T-helper 1 cell treated with Interleukin-12 subunit alpha and Interleukin-12 subunit beta and Interleukin-4 antibody, amounts not matched to agents 30 ng/mL and 1 ng/mL, for 36 hours (primary cell): Measurements from ENCODE around the gene BBS1. TPM values are rescaled to one million over a fixed set of nuclear protein-coding genes. Genes with fewer than 3 reads are reported as not detected.

Source experiments
- intact Hi-C: fragments of 100-400 bp; cut with micrococcal nuclease; formaldehyde crosslinking; loops from one replicate; pipeline ENCODE4 v1.15.1; 2024
- total RNA-seq: library from RNA; stranded (reverse); gene quantifications from 2 replicates; pipeline ENCODE4 v1.2.3, GENCODE V29; 2022

BBS1 gene
- total RNA-seq, 1 donor from 2014 or later = 23.4 TPM

DNA sequence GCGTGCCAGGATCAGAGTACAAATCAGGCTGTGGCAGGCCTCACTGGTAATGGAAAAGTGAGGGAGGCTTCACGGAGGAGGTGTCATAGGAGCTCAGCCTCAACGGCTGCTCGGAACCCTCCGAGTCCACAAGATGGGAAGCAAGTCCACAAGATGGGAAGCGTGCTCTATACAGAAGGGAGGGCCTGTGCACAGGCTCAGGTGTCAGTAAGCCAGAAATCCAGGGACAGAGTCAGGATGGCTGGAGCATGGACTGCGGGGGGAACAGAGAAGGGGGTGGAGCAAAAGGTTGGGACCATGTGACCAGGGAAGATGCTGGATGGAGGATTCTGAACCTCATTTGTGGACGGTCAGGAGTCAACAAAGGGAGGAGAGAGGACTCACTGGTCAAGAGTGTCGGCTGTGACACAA is 33.6 kb upstream of the BBS1 start:
- intact Hi-C loops = loop anchor here (5.0 kb wide), 1 partner anchor 1325 kb away; no protein-coding TSS in a partner anchor

DNA sequence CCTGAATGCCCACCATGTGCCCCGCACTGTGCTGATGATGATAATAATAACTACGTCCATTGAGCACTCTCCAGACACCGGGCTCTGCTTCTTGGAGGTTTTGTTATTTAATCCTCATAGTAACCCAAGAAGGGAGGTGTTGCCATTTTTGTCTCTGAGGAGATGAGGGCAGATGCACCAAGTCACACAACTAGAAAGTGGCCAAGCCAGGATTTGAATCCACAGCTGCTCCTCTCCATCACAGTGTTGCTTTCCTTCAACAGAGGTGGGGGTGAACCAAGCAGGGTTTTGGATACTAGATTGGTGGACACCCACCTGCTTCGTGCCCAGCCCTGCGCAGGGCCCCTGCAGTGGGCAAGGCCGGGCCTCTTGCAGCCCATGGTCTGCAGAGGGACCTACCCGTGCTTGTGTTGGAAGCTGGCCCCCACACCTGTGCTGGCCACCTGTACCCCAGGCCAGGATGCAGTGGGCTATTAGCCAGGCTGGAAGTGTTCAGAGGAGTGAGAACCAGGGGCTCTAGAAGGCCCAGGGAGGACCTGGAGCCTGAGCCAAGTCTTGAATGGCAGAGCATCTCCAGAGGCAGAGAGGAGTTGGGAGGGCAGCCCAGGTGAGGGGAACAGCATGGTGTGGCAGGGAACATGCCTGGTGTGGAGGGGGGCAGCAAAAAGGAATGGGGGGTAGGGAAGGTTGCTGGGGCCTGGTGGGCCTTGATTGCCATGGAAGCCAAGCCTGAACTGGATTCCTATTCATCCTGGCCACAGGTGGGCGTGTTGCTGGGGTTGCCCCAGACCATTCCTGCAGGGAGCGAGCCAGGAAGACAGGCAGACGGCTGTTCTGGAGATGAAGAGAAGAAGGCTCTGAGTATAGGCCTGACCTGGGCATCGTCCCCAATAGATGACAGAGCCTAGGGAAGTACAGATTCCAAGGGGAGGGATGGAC is 32.9 kb upstream of the BBS1 start:
- intact Hi-C loops = loop anchor here (5.0 kb wide), 1 partner anchor 1325 kb away; no protein-coding TSS in a partner anchor

DNA sequence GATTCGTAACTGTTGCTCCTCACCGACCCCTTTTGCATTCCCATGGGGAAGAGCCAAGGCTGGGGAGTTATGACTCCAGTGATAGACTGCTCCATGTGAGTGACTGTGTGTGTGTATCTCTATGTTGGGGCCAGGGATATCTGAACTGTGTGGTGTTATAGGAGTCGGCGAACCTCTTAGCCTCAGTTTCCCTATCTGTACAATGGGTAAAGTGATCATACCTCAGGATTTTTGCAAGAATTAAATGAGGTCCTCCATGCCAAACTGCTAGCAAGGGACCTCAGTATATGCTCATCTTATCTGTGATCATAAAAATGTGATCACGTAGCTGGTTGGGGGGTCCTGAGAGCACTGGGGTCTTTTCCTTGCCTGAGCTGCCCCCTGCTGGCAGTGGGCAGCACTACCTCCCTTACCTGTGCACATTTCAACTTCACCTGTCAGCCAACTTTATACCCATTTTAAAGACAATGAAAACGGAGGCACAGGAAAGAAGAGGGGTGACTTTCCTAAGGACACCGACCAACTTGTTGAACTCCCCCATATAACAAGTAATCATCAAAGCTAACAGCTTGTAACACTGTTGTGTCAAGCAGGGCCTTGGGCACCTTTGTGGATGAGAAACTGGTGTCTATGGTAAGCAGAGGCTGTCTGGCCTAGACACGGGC is 31.6 kb upstream of the BBS1 start:
- intact Hi-C loops = loop anchor here (1.0 to 5.0 kb wide), 2 partner anchors 71 to 1323 kb away; no protein-coding TSS in a partner anchor

GRCh38 chr11:66479394-66480116 is 30.9 kb upstream of the BBS1 start:
- intact Hi-C loops = loop anchor here (1.0 to 5.0 kb wide), 13 partner anchors 13 to 1323 kb away; partner anchors contain the start of genes ACTN3, BBS1, PELI3 and RBM14

- intact Hi-C loops = loop anchor here (1.0 to 2.0 kb wide), 11 partner anchors 14 to 621 kb away; partner anchors contain the start of genes ACTN3, BBS1, PELI3 and RBM14
These were observed 30.1 kb upstream of the BBS1 start, which contains the start of gene DPP3 for GRCh38 chr11:66480117-66480938. Gene DPP3, plus strand, starts transcription at chr11:66480434. Its CDS starts 1,767 bp downstream, at chr11:66482201.

DNA sequence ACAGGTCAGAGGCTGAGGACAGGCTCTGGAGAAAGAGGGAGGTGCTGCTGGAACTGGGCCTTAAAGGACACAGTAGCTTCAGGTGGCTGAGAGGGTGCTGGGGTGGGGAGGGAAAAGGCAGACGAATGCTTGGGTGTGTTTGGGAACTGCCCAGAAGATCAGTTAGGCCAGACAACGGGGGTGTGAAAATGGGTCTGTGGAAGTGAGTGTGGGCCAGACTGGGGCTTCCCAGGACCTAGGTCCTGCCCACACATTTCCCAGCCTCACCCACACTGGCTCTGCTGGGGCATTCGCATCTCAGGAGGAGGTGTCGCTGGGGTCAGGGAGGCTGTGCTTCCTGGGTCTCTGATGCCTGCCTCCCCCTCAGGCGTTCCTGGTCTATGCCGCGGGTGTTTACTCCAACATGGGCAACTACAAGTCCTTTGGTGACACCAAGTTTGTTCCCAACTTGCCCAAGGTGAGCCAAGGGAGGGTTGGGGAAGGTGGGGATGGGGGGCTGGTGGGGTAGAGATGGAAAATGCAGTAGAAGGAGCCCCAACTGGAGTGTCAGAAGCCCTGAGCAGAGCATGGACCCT is 25.5 kb upstream of the BBS1 start:
- intact Hi-C loops = no loop called here

DNA sequence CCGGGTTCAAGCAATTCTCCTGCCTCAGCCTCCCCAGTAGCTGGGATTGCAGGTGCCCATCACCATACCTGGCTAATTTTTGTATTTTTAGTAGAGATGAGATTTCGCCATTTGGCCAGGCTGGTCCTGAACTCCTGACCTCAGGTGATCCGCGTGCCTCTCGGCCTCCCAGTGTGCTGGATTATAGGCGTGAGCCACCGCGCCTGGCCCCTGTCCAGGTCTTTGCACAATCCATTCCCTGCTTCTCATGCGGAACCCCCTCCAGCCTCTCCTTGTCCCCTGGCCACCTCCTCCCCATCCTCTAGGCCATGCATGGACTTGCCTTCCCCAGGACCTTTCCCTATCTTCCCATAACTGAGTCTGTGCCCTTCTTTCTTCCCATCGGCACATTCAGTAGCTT is 21.5 kb upstream of the BBS1 start:
- intact Hi-C loops = no loop called here

GRCh38 chr11:66489636-66490035 is 20.8 kb upstream of the BBS1 start:
- intact Hi-C loops = no loop called here

DNA sequence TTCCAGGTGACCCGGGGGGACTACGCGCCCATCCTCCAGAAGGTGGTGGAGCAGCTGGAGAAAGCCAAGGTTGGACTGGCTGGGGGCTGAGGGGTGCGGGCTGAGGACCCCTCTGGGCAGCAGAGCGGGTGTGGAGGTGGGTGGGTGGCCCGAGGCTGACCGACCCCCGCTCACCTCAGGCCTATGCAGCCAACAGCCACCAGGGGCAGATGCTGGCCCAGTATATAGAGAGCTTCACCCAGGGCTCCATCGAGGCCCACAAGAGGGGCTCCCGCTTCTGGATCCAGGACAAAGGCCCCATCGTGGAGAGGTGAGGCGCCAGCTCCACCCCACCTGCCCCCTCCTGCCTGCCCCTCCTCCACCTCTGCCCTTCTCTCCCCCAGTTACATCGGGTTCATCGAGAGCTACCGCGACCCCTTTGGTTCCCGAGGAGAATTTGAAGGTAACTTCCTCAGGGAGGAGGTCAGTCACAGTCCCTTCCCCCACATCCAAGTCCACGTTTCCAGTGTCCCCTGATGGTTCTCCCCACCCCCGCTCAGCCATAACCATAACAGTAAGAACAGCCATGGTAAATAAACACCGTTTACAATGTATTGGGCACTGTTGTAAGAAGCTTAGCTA is 19.0 kb upstream of the BBS1 start:
- intact Hi-C loops = no loop called here

- intact Hi-C loops = no loop called here
These were observed 18.1 kb upstream of the BBS1 start for GRCh38 chr11:66492161-66492865.

GRCh38 chr11:66493130-66493529 is 17.3 kb upstream of the BBS1 start:
- intact Hi-C loops = no loop called here

- intact Hi-C loops = no loop called here
These were observed 16.0 kb upstream of the BBS1 start for GRCh38 chr11:66494458-66494857.

DNA sequence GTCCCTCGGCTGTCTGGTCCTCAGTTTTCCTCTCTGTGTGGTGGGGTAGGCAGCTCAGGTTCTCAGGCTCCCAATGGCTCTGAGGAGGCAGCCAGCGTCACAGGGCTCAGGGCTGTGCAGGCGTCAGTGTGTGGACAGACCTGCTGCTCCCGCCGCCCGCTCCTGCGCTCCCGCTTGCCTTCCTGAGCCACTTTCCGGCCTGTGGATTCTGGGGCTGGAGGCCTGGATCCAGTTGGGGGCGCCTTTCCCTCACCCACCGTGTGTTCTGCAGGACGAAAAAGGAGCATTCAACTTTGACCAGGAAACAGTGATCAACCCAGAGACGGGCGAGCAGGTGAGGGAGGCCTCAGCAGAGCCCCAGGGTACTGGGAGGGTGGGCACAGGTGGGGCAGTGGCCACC is 15.5 kb upstream of the BBS1 start:
- intact Hi-C loops = no loop called here

GRCh38 chr11:66495401-66495854 is 15.0 kb upstream of the BBS1 start:
- intact Hi-C loops = no loop called here

DNA sequence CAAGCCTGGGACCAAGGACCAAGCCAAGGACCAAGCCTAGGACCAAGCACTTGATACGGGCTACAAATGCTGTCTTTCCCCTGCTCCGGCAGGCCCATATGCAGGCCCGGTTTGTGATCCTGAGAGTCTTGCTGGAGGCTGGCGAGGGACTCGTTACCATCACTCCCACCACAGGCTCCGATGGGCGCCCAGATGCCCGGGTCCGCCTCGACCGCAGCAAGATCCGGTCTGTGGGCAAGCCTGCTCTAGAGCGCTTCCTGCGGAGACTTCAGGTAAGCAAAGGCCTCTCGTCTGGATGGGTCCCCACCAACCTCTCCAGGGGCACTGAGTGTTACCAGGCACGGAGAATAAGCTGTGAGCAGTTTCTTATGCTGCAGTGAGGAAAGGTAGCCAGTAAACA is 13.2 kb upstream of the BBS1 start:
- intact Hi-C loops = no loop called here

- intact Hi-C loops = no loop called here
These were observed 11.9 kb upstream of the BBS1 start for GRCh38 chr11:66498506-66498905.

DNA sequence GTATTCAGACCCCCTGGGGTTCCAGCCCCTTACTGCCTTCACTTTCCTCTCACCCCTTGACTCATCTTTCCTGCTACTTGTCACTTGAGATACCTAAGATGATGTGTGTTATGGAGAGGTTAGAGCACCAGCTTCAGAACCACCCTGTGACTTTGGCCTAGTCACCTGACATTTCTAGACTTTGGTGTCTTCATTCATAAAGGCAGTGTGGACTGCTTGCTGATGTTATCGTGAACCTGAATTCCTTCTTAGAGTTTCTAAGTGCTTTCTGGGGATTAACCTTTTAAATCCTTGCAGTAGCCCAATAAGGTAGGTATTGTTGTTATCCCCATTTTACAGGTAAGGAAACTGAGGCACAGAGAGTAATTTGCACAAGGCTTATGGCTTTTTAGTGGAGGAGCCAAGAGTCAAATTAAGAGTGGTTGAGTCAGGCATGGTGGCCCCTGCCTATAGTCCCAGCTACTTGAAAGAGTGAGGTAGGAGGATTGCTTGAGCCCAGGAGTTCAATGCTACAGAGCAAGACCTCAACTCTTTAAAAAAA is 5.1 kb upstream of the BBS1 start:
- intact Hi-C loops = no loop called here

DNA sequence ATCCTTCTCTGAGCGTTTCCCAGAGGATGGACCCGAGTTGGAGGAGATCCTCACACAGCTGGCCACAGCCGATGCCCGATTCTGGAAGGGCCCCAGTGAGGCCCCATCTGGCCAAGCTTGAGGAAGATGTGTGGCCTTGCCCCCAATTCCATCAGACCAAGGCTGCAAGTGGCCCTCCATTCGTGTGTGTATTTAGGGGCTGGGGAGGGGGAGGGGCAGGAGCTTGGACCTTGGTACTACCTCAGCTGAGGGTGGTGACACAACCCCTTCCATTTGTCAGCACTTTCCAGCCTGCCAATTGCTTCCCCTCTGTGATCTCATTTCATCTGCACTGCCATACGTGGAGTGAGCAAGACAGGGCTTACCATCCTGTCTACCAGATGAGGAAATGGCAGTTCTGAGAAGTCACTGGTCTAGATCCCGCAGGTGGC is 1.3 kb upstream of the BBS1 start:
- intact Hi-C loops = no loop called here

- intact Hi-C loops = loop anchor here (1.0 kb wide), 6 partner anchors 31 to 167 kb away; partner anchors contain the start of genes ACTN3, DPP3, PELI3 and ZDHHC24
These were observed 530 bp downstream of the BBS1 start for GRCh38 chr11:66510990-66511339.
